Hepatocyte (in vitro differentiated cells): ENCODE results near the gene PRIM1.

Source experiments
- EZH2 ChIP-seq: fragments of 200-600 bp; sonication (generic); IDR thresholded peaks from 2 replicates; pipeline ENCODE4 v1.6.1; 2016; ENCODE audit warnings: antibody characterized with exemption, mild to moderate bottlenecking, borderline replicate concordance
- EZH2phosphoT487 ChIP-seq: fragments of 200-600 bp; sonication (generic); IDR thresholded peaks from one replicate; pipeline ENCODE4 v1.6.1; 2018; ENCODE audit warnings: antibody characterized with exemption, mild to moderate bottlenecking, low read depth, moderate library complexity; ENCODE audit not compliant: unreplicated experiment, severe bottlenecking
- TF ChIP-seq, protein P1 (sequence below): fragments of 200-600 bp; sonication (generic); IDR thresholded peaks from 2 replicates; pipeline ENCODE4 v1.5.1; 2016; ENCODE audit warnings: antibody characterized with exemption, mild to moderate bottlenecking; ENCODE audit not compliant: poor library complexity

DNA sequence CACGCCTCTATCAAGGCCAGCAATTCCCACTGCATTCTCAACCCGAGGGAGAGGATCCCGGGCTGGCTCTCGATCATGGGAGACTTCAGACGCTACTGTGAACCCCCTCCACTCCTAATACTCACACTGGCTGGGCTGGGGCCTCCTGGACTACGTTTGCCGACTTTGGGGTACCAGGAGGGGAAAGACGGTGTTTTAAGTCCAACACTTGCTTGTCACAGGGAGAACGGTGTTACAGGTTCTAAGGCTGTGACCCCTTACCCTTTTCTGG, 27.5 kb downstream of the PRIM1 start:
- TF ChIP-seq, protein P1, sequence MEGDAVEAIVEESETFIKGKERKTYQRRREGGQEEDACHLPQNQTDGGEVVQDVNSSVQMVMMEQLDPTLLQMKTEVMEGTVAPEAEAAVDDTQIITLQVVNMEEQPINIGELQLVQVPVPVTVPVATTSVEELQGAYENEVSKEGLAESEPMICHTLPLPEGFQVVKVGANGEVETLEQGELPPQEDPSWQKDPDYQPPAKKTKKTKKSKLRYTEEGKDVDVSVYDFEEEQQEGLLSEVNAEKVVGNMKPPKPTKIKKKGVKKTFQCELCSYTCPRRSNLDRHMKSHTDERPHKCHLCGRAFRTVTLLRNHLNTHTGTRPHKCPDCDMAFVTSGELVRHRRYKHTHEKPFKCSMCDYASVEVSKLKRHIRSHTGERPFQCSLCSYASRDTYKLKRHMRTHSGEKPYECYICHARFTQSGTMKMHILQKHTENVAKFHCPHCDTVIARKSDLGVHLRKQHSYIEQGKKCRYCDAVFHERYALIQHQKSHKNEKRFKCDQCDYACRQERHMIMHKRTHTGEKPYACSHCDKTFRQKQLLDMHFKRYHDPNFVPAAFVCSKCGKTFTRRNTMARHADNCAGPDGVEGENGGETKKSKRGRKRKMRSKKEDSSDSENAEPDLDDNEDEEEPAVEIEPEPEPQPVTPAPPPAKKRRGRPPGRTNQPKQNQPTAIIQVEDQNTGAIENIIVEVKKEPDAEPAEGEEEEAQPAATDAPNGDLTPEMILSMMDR: no peak
- TF ChIP-seq EZH2phosphoT487 (no peak), EZH2 (no peak)
